Stromal cell of bone marrow (primary cell): Measurements from ENCODE around the gene GALNT13.

Experiments
- DNase-seq: peaks from one replicate; pipeline ENCODE4 v3.0.0-alpha.2; 2012; ENCODE audit warnings: low read depth

GALNT13 gene

GRCh38 chr2:153871231-153872221, at the start of gene GALNT13:
TSS of gene GALNT13 (plus strand) at chr2:153871922.
- no peak for DNase-seq

DNA sequence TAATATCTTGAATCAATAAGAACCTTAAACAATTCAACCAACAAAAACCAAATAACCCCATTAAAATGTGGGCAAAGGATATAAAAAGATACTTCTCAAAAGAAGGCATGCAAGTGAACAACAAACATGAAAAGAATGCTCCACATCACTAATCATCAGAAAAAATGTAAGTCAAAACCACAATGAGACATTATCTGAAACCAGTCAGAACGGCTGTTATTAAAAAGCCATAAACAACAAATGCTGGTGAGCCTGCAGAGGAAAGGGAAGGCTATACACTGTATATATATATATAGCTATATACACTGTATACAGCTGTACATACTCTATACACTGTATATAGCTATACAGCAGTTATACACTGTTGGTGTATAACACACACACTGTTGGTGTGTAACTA, 47.8 kb upstream of the GALNT13 start:
- no peak for DNase-seq

DNA sequence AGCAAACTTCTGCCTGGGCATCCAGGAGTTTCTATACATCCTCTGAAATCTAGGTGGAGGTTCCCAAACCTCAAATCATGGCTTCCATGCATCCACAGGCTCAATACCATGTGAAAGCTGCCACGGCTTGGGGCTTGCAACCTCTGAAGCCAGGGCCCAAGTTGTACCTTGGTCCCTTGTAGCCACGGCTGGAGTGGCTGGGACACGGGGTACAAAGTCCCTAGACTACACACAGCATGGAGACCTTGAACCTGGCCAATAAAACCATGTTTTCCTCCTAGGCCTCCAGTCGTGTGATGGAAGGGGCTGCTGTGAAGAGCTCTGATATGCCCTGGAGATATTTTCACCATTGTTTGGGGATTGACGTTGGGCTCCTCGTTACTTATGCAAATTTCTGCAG, 43.4 kb upstream of the GALNT13 start:
- DNase-seq = no peak

DNA sequence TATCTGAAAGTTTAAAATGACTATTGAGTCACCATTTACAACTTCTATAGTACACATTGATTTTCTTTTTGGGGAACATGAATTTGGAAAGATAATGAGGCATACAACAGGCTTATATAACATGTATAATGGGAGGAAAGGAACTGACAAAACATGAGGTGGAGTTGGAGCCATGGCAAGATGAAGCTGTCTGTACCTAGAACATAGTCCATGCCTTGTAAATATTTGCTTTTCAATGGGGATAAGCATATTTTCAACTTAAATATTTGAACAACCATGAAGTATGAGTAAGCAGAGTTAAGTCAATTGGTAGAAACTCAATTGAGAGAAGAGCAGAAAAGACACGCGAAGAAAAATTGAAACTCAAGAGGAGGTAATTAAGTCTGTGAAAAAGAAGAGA, 37.1 kb upstream of the GALNT13 start:
- DNase-seq = no peak

GRCh38 chr2:153858250-153858649, 13.5 kb upstream of the GALNT13 start:
- no peak for DNase-seq

- DNase-seq = no peak
These were observed 7.7 kb upstream of the GALNT13 start for GRCh38 chr2:153864022-153864421.

GRCh38 chr2:153866595-153866994, 5.1 kb upstream of the GALNT13 start:
- no peak for DNase-seq

- no peak for DNase-seq
These were observed 1.4 kb upstream of the GALNT13 start for GRCh38 chr2:153870308-153870707.

GRCh38 chr2:153872311-153873051, 759 bp downstream of the GALNT13 start:
- no peak for DNase-seq

- no peak for DNase-seq
These were observed 1.6 kb downstream of the GALNT13 start for GRCh38 chr2:153873052-153874048.

DNA sequence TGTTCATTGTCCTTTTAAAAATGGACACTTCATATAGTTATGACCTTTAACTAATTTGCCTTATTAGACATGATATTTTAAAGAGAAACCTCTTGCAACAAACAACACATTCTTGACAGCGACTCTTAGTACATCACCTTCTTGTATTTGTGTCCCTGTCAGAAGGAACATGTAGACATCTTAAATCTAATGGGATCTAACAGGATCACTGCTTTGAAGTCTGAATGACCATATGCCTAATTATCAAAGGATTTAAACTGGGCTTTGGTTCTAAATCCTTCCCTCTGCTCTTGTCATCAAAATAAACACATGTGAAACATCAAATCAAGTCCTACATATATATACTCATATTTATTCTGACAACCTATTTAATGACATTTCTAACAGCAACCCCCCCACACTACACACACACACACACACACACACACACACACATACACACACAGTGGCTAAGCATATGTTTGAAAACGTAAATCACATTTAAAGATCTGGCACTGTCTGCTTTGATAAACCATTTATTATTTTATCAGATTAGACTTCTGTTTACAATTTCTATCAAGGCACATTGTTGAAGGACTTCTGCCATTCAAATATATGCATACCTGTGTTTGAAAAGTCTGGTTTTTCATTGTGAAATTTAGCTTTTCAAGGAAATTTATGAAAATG, 4.2 kb downstream of the GALNT13 start:
- no peak for DNase-seq

- no peak for DNase-seq
These were observed 9.2 kb downstream of the GALNT13 start for GRCh38 chr2:153880926-153881325.

DNA sequence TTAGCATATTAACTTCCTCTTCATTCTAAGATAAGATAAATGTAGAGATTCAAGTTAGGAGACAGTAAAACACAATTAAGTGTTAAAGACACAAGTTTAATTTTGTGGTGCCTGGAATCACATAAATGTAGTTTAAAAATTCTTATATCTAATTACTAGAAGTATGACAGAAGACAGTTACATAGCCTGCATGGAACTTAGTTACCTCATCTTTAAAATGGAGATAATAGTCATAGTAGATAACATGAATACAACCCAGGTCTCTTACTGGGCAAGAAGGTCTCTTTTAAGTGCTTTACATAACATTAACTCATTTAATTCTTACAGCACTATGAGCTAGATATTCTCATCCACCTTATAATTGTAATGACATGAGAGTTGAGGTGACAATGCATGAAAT, 15.1 kb downstream of the GALNT13 start:
- DNase-seq = no peak

DNA sequence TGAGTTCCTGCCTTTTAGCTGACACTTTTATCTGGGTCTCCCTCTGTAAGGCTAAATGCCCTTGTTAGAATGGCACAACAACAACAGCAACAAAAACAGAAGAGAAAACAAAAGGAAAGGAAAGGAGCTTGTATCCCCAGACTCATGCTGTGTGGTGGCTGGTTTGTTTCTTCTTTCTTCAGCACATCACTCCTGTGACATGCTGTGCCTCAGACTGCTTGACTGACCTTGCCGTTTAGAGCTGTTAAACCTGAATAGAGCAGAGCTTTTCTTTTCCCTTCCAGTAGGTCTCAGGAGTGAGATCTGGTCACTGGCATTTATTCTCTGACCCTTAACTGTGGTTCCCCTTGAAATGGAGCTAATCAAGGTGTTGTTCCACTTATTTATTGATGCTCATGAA, 18.9 kb downstream of the GALNT13 start:
- no peak for DNase-seq

DNA sequence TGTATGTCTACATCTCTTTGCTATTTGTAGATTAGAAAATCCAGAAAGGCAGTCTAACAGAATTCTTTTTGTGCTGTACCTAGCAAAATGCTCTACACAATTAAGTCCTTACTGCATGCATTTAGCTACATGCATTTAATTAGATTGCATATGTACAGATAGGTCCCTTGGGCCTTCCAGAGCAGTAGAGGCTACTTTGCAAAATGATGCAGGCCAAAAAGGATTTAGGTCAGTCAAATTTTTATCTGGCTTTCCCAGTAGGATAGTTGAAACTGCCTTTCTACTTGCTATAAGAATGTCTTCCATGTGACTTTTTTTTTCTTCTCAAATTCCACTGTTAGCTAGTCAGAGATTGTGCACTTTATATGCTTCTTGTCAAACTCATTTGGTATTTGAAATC, 19.3 kb downstream of the GALNT13 start:
- no peak for DNase-seq

- no peak for DNase-seq
These were observed 41.2 kb downstream of the GALNT13 start for GRCh38 chr2:153912798-153913396.

DNA sequence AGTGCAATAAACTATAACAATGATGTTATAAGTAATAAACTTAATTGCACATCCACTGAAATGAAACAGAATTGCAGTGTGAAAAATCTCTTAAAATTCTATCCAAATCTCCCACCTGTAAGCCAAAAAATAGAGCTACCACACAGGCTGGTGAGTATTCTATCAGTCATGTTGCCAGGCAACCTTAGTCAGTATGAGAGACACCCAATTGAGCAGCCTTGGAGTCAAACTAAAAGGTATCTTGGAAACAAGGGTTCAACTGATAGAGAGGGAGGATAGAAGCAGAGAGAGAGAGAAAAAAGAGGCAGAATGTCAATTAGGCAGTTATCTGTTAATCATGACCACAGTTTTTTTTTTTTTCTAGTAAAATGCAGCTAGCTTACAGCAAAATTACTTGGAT, 45.8 kb downstream of the GALNT13 start:
- DNase-seq = no peak

GRCh38 chr2:153935511-153935910, 63.8 kb downstream of the GALNT13 start:
- DNase-seq = no peak

- no peak for DNase-seq
These were observed 67.5 kb downstream of the GALNT13 start for GRCh38 chr2:153939124-153939796.

DNA sequence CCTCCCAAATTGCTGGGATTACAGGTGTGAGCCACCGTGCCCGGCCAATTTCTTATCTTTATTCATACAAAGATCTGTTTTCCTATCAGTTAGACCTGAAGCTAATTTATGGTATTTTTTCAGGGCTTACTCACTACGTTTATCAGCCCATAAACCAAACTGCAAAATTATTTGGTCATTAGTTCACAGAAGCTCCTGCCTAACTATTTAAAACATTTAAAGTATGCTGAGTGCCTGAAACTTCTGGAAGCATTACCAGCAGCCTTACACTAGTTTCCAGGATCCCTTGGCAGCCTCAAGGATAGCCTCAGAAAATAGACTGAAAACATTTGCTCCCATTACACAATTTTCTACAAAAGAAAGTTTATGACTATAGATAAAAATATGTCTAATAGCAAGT, 68.8 kb downstream of the GALNT13 start:
- no peak for DNase-seq
